Left forelimb (tissue), 1 donor: Measurements from ENCODE around the gene WDR36.
A peak's percentile ranks its signal among the peaks of the same experiment; 100 is the strongest.

Experiments
- DNase-seq: peaks from one replicate; pipeline ENCODE4 v3.0.0-alpha.2; 2018; ENCODE audit warnings: low spot score

WDR36 gene

DNA sequence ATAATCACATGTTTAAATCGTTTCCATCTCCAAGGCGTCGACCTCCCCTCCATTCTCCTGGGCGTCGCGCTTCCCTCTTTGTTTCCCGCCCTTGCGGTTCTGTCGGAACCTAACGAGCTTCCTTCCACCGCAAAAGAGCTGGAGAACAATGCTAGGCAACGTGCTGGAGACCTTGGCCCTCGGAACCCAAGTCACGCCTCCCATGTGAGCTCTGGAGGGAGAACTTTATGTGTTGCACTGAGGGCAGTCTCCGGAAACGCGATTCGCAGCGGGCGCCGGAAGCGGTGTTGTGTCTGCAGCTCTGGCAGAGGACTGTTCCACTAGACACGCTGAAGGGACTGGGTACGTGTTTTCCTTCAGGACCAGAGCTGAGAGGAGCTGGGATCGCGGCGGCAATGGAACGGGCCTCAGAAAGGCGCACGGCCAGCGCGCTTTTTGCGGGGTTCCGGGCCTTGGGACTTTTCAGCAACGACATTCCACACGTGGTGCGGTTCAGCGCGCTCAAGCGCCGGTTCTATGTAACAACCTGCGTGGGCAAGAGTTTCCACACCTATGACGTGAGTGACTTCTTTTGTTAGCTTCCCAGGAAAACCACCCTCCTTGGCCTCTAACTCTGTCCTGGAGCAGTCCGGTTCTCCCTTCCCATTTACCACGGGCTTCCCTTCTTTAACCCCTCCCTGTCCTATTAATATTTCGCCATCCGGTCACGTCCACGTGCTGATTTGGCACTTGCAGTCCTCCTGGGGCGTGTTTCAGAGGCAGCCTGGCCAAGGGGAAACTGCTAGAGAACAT is at the start of gene WDR36:
Gene WDR36 (plus strand): TSS at position 287 of the 792 bp plus-strand sequence. CDS start 109 bp downstream, at position 396.
- peak; percentile 93 for DNase-seq

GRCh38 chr5:111043712-111044506 is 48.2 kb upstream of the WDR36 start:
- no peak for DNase-seq

- no peak for DNase-seq
Observed at GRCh38 chr5:111058064-111058463, 34.1 kb upstream of the WDR36 start.

- DNase-seq, result no peak
Observed at GRCh38 chr5:111060169-111060568, 32.0 kb upstream of the WDR36 start.

- DNase-seq, result no peak
Observed at GRCh38 chr5:111061618-111062017, 30.5 kb upstream of the WDR36 start.

- no peak for DNase-seq
Observed at GRCh38 chr5:111063709-111064322, 28.3 kb upstream of the WDR36 start.

GRCh38 chr5:111066261-111066938 is 25.7 kb upstream of the WDR36 start:
- no peak for DNase-seq

DNA sequence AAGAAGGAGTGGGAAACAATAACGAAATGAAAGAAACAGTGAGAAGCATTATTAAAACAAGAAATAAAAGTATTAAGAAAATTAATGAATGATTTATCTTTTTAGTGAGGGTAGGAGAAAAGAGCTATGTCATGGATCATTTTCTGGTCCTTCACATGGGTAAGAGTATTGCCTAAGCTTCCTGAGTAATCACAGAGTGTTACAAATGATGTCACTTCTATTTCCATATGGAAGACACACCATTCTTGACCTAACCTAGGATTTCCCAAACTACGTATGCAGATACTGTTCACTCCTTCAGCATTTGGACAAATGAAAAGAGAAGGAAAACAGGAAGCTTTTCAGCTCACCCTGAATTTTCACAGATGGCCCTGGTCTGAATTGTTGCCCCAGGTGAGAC is 23.9 kb upstream of the WDR36 start:
- DNase-seq, result no peak

DNA sequence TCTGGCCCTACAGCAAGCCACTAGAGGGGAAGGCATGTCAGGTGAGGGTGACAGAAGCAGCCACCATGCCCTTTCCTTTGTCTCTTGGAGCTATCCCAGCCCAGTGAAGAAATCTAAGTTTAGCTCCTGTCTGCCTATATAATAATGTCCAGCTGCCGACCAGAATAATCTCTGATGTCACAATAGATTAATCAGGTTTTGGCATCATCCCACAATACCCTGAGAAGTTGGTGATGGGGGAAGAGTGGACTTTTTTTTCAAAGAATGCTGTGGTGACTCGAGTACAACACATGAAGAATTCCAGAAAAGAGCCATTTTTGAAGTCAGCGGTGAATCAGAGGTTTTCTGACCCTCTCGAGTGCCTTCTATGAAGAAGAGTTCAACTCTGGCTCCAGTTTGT is 22.3 kb upstream of the WDR36 start:
- no peak for DNase-seq

DNA sequence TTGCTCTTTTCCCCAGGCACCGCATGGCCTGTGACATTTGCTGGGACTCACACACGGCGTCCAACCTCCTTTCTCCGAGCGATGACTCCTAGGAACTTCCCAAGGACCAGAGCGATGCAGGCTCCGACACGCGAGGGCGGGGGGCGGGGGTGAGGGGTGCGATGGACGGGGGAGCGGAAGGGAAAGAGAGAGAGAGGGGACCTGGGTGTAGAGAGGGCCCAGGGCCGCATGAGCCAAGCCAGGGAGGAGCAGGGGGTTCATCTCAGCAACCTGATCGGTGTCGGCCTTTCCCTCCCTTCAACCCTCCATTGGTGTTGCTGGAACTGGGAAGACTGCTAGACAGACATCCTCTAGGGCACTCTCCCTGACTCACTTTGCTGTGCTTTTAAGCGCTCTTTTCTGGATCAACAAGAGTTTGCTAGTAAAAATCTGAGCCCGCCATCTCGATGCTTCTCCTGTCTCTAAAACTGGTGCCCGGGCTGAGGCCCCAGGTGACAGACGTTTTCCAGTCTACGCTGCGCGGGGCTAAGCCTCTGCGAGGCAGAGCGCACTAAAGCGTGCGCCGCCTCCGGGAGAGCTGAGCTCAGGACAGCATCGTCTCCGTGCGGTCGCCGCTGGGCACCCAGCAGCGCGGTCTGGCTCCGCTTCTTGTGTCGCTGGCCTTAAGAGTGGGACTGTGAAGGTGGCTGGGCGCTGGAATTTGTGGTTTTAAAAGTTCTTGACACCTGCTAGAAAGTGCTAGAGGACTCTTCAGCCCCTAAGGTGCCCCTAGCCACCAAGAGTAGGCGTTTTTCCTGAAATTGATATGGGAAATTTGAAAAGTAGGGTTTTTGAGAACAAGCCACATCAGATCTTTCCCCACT is 21.6 kb upstream of the WDR36 start:
- DNase-seq, result no peak

DNA sequence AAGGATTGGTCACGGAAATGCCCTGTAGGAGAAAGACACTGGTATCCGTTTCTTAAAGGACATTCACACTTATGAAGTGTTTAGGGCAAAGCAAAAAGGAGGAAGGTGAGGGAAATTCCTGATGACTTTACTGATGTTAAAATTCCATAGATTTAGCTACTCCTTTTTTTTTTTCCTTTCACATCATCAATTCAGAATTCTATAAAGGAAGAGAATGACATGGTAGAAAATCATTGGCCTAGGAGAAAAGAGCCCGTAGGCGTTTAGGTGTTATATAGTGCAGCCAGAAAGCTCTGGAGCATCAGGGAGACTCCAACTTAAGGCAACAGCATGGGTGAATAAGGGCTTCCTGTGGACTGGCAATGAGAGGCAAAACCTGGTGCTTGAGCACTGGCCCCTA is 20.7 kb upstream of the WDR36 start, which contains the start of gene TSLP:
Gene TSLP (plus strand): TSS at position 301 of the 400 bp plus-strand sequence. CDS start 178 bp downstream, outside the sequence.
- DNase-seq, result no peak

DNA sequence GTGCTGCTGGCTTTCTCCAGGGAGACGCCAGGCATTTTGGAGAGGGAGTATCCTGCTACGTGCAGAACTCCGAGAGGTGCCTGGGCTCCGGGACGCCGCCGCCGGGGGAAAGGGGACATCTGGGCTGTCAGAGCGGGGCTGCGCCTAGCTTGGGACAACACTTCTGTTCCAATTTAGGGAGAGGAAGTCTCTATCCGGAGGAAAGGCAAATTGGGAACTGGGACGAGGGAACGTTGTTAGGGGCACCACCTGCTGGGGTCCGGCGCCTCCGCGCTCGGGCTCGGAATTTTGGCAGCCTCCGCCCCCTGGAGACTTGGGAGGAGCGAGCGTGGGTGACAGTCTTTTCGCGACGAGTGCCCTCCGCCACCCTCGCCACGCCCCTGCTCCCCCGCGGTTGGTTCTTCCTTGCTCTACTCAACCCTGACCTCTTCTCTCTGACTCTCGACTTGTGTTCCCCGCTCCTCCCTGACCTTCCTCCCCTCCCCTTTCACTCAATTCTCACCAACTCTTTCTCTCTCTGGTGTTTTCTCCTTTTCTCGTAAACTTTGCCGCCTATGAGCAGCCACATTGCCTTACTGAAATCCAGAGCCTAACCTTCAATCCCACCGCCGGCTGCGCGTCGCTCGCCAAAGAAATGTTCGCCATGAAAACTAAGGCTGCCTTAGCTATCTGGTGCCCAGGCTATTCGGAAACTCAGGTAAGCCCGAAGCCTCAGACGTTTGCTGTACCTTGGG is 19.0 kb upstream of the WDR36 start:
- peak; percentile 73 for DNase-seq

GRCh38 chr5:111074244-111074643 is 17.9 kb upstream of the WDR36 start:
- no peak for DNase-seq

GRCh38 chr5:111075520-111075919 is 16.6 kb upstream of the WDR36 start:
- no peak for DNase-seq

DNA sequence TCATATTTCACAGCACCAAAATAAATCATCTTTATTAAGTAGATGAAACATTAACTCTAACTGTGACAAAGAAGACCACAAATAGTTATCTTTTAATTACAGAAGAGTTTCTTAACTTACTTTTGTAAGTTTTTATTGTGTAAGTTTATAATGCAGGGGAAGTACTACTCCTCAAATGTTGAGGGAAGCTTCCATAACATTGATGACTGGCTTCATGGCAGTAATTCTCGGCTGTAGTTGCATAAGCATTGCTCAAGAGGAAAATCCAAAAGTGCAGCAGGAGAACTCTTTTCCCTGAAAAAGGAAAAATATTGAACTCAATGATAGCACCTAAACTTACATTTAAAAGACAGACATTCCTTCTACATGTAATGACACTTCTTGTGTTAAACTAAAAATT is 16.1 kb upstream of the WDR36 start:
- DNase-seq, result no peak

DNA sequence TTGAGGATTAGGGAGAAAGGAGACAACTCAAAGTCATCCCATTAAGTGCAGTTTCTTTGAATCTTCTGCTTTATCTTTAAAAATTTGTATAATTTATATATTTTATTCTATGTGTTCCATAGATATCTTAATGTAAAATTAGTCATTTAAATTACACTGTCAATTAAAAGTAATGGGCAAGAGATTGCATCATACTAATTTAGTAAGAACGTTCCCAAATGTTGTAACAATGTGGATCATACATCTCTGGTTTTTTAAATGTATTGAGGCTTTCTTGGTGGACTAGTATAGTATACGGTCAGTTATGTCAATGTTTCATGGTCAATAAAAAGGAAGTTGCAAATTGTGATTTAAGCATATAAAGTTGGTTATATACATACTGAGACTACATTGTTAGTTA is 14.5 kb upstream of the WDR36 start:
- no peak for DNase-seq

DNA sequence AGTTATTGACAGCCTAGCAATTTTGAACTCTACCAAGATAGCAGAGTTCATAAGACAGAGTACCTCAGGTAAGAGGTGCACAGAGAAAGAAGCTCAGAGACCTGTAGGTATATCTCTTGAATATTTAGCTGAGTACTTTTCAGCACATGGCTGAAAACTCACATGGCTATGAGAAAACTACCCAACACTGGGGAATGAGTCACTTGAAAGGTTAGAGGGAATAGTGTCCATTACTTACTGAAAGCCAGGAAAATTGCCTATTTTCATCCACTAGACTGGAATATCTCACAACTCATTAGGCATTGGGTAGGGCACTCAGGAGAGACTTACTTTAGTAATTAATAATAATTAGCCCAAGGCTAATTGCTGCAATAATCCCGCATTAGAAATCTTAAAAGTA is 12.3 kb upstream of the WDR36 start:
- no peak for DNase-seq

DNA sequence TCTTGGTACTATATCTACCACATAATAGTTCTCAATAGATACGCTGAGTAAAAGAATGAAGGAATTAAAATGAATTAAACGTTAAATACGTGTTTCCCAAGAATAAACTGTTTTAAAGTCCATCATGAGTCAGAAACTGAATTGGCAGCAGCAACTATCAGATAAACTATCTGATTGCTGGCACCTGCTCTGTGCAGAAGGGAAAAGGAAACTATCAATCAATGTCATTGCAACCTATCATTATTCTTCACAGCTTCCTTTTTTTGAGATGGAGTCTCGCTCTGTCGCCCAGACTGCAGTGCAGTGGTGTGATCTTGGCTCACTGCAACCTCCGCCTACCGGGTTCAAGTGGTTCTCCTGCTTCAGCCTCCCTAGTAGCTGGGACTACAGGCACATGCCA is 8.8 kb upstream of the WDR36 start:
- DNase-seq, result no peak

GRCh38 chr5:111095982-111096381 is 3.8 kb downstream of the WDR36 start:
- no peak for DNase-seq

DNA sequence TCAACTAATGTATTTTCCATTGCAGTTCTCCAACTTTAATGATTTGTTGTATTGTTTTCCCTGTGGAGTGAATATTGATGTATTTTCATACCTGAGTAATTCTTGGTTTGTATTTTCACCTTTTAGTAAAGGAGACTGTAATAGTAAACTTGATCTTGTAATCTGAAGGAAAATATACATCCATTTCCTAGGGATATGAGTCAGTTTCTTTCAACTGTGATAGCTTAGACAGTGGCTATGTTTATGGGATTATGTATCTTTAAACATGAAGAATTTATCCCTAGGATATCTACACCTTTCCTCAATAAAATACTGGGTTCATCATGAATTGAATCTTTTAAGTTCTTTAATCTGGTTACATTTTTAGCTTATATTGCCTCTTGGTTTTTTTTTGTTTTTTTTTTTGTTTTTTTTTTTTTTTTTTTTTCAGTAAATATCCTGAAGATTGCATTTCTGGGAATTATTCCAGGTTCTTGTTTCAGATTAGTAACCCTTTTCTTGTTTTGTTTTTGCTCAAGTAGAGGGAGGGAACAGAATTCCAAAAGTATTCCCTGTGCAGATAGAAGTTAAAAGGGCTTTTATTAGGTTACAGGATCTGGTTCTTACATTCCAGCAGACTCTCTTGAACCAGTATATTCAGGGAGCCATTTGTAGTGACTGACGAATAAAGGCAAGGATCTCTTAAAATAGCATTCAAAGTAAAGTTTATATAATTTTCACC is 7.1 kb downstream of the WDR36 start:
- DNase-seq, result no peak
